Measurements from ENCODE around the gene MED13L.

MED13L gene

DNA sequence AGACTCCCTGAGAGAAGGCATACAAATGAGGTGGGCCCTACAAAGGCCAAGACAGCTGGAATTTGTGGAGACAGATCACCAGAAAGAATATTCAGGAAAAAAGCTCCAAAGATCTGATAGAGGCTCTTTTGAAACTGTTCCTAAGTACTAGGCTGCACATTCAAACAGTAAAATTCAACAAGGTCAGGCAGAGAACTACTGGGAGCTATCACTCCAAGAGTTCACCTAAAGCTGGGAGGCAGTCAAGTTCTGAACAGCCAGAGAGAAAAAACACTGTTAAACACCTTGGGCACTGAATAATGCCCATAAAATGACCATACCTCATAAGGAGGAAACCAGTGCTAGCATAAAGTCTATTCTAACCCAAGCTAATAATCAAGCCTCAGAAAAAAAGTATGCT lies 28.6 kb downstream of the MED13L start:
- DNase-seq (ENCODE audit: extremely low spot score), result no peak
- ChIA-PET POLR2A (no interaction called here), CTCF (interaction anchor here (0.7 kb wide), 1 partner anchor 21 kb away, joined by 4 read pairs; no protein-coding TSS in a partner anchor)
- no peak for TF ChIP-seq FOXM1 (IDR thresholded peaks at IDR 0.05; ENCODE audit: borderline replicate concordance)
- TF ChIP-seq NFRKB (IDR thresholded peaks at IDR 0.05), result no peak
- no peak for TF ChIP-seq ZNF384 (IDR thresholded peaks at IDR 0.05)
- TF ChIP-seq HDGF (IDR thresholded peaks at IDR 0.05; ENCODE audit: borderline replicate concordance), result no peak
- TF ChIP-seq LEF1 (IDR thresholded peaks at IDR 0.05; ENCODE audit: borderline replicate concordance), result no peak
- no peak for TF ChIP-seq CTBP1 (IDR thresholded peaks at IDR 0.05; ENCODE audit: borderline replicate concordance)
- TF ChIP-seq BHLHE40 (IDR thresholded peaks at IDR 0.05; ENCODE audit: borderline replicate concordance), result no peak
- TF ChIP-seq ARNT (IDR thresholded peaks at IDR 0.05), result no peak
- no peak for TF ChIP-seq FOXK2 (IDR thresholded peaks at IDR 0.05)
- TF ChIP-seq FOXA1 (IDR thresholded peaks at IDR 0.05), result no peak
- TF ChIP-seq, protein P1, sequence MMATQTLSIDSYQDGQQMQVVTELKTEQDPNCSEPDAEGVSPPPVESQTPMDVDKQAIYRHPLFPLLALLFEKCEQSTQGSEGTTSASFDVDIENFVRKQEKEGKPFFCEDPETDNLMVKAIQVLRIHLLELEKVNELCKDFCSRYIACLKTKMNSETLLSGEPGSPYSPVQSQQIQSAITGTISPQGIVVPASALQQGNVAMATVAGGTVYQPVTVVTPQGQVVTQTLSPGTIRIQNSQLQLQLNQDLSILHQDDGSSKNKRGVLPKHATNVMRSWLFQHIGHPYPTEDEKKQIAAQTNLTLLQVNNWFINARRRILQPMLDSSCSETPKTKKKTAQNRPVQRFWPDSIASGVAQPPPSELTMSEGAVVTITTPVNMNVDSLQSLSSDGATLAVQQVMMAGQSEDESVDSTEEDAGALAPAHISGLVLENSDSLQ (IDR thresholded peaks at IDR 0.05), result no peak
- no peak for TF ChIP-seq SP1 (IDR thresholded peaks at IDR 0.05)
- no peak for TF ChIP-seq SUZ12 (IDR thresholded peaks at IDR 0.05)
- TF ChIP-seq ELF4 (IDR thresholded peaks at IDR 0.05), result no peak
- no peak for TF ChIP-seq TARDBP (IDR thresholded peaks at IDR 0.05)
- TF ChIP-seq L3MBTL2 (conservative IDR thresholded peaks at IDR 0.05), result no peak

DNA sequence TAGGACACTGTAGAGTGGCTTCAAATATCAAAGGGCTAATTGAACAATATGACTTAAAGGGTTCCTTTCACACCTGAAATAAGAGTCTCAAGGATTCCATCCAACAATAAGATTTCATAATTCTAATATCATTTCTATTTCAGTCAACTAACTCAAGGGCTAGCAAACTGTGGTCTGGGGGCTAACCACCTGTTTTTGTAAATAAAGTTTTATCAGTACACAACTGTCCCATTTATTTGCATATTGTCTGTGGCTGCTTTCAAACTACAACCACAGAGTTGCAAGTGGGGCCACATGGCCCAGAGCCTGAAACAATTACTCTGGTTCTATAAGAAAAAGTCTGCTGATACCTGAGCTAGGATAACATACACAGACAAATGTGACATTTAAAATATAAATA lies 29.1 kb downstream of the MED13L start:
- POLR2A ChIA-PET, result no interaction called here
- DNase-seq (ENCODE audit: extremely low spot score), result no peak
- no peak for TF ChIP-seq SUZ12 (IDR thresholded peaks at IDR 0.05)
- TF ChIP-seq L3MBTL2 (conservative IDR thresholded peaks at IDR 0.05), result no peak
- TF ChIP-seq FOXK2 (IDR thresholded peaks at IDR 0.05), result no peak
- no peak for TF ChIP-seq TARDBP (IDR thresholded peaks at IDR 0.05)
- TF ChIP-seq BHLHE40 (IDR thresholded peaks at IDR 0.05; ENCODE audit: borderline replicate concordance), result no peak
- no peak for TF ChIP-seq FOXA1 (IDR thresholded peaks at IDR 0.05)
- no peak for TF ChIP-seq CTBP1 (IDR thresholded peaks at IDR 0.05; ENCODE audit: borderline replicate concordance)
- no peak for TF ChIP-seq HDGF (IDR thresholded peaks at IDR 0.05; ENCODE audit: borderline replicate concordance)
- no peak for TF ChIP-seq ELF4 (IDR thresholded peaks at IDR 0.05)
- TF ChIP-seq LEF1 (IDR thresholded peaks at IDR 0.05; ENCODE audit: borderline replicate concordance), result no peak
- no peak for TF ChIP-seq ZNF384 (IDR thresholded peaks at IDR 0.05)
- no peak for TF ChIP-seq FOXM1 (IDR thresholded peaks at IDR 0.05; ENCODE audit: borderline replicate concordance)
- TF ChIP-seq, protein P1 (IDR thresholded peaks at IDR 0.05), result no peak
- CTCF ChIA-PET, result interaction anchor here (0.6 to 0.7 kb wide), 2 partner anchors 20 to 285 kb away, joined by 3 to 4 read pairs; no protein-coding TSS in a partner anchor

DNA sequence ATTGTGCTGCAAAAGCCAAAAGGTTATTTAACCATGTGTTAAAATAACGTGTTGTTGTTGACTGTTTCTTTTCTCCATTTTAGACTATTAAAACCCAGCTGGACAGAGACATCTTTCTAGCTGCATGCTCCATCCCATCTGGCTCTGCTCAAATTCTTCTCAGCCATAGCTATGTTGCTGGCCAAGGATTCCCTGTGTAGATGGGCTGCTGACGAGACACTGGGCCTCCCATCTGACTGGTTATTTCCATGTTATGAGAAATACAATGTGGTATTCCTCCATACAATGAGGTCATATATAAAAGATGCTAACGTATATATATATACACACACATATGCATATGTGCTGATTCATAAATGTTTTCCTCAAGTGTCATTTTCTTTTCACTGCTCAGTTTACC lies 30.1 kb downstream of the MED13L start:
- no peak for DNase-seq (ENCODE audit: extremely low spot score)
- ChIA-PET POLR2A (no interaction called here), CTCF (no interaction called here)
- TF ChIP-seq HDGF (IDR thresholded peaks at IDR 0.05; ENCODE audit: borderline replicate concordance) (no peak), CTBP1 (IDR thresholded peaks at IDR 0.05; ENCODE audit: borderline replicate concordance) (no peak), TARDBP (IDR thresholded peaks at IDR 0.05) (no peak), SUZ12 (IDR thresholded peaks at IDR 0.05) (no peak), LEF1 (IDR thresholded peaks at IDR 0.05; ENCODE audit: borderline replicate concordance) (no peak), ARNT (IDR thresholded peaks at IDR 0.05) (no peak)

DNA sequence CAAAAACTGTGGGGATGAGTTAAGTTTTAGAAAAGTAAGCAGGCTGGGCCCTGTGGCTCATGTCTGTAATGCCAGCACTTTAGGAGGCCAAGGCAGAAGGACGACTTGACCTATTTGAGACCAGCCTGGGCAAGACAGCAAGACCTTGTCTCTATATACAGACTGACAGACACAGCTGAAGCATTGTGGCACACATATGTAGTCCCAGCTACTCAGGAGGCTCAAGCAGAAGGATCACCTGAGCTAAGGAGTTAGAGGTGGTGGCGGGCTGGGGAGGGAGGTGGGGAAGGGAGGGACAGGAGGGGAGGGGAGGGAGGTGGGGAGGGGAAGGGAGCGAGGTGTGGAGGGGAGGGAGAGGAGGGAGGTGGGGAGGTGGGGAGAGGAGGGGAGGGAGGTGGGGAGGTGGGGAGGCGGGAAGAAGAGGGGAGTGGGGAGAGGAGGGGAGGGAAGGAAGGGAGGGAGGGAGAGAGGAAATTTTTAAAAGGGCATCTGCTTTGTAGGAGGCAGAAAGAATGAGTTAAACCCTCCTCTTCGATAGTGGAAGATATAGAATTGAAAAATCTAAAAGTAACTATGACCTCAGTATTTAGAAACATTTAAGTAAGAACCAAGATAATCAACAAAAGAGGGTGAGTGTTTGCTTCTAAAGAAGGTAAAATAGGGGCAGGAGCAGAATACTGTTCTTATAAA lies 30.9 kb downstream of the MED13L start:
- TF ChIP-seq FOXM1 (IDR thresholded peaks at IDR 0.05; ENCODE audit: borderline replicate concordance) (no peak), BHLHE40 (IDR thresholded peaks at IDR 0.05; ENCODE audit: borderline replicate concordance) (no peak), LEF1 (IDR thresholded peaks at IDR 0.05; ENCODE audit: borderline replicate concordance) (no peak), FOXK2 (IDR thresholded peaks at IDR 0.05) (no peak), FOXA1 (IDR thresholded peaks at IDR 0.05) (no peak), SUZ12 (IDR thresholded peaks at IDR 0.05) (no peak)
- TF ChIP-seq, protein P1 (IDR thresholded peaks at IDR 0.05), result no peak
- CTCF ChIA-PET, result no interaction called here
- no peak for DNase-seq (ENCODE audit: extremely low spot score)
- POLR2A ChIA-PET, result no interaction called here

DNA sequence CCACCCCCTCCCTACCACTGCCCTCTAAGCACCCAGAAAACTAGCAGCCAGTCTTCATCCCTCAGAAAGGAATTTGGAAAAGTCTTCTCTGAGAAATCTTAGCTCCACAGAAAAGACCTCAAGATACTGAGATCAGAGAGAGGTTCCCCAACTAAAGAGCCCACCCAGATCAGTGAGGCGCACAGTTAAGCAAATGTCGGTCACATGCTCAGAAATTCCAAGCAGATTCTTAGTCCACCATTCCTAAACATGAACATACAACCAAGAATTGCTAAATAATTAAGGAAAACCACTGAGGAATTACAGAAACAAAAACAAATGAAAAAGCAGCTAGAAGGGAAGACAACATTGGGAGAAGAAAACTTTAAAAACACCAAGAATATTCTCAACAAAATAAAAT lies 32.3 kb downstream of the MED13L start:
- no peak for DNase-seq (ENCODE audit: extremely low spot score)
- ChIA-PET CTCF (interaction anchor here (0.6 kb wide), 1 partner anchor 96 kb away, joined by 3 read pairs; no protein-coding TSS in a partner anchor), POLR2A (no interaction called here)

DNA sequence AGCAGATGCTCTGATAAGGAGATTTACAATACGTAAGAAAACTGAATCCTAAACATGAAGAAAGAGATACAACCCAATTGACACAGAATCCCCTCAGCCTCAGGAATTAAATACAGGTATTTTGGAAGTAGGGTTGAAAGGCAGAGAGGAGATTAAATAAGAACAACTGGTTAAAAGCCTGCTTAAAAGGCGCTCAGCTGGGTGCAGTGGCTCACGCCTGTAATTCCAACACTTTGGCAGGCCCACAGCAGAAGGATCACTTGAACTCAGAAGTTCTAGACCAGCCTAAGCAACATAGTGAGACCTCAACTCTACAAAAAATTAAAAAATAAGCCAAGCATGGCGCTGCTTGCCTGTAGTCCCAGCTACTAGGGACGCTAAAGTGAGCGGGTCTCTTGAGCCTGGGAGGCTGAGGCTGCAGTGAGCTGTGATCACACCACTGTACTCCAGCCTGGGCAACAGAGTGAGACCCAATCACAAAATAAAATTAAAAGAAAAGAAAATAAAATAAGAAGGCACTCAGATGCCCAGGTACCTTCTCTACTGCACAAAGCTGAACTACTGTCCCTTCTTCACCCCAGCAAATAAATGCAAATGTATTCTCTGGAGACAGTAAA lies 32.9 kb downstream of the MED13L start:
- DNase-seq (ENCODE audit: extremely low spot score), result no peak
- ChIA-PET CTCF (no interaction called here), POLR2A (no interaction called here)
- TF ChIP-seq SUZ12 (IDR thresholded peaks at IDR 0.05) (no peak), L3MBTL2 (conservative IDR thresholded peaks at IDR 0.05) (no peak), ELF4 (IDR thresholded peaks at IDR 0.05) (no peak), FOXA1 (IDR thresholded peaks at IDR 0.05) (no peak), FOXK2 (IDR thresholded peaks at IDR 0.05) (no peak)
- TF ChIP-seq, protein P1 (IDR thresholded peaks at IDR 0.05), result no peak

More for the DNA sequence above, 32.3 kb downstream of the MED13L start:
- TF ChIP-seq HDGF (IDR thresholded peaks at IDR 0.05; ENCODE audit: borderline replicate concordance), result no peak

Data from HEK293T (cell line).